Measurements from ENCODE around the gene ASXL2.

- TF ChIP-seq CTCF (IDR thresholded peaks at IDR 0.05; ENCODE audit: insufficient read depth, low read depth, low read length): no peak
- TF ChIP-seq EZH2 (IDR thresholded peaks at IDR 0.05; ENCODE audit: insufficient read depth, low read length): no peak
These were observed 80.4 kb downstream of the ASXL2 start for GRCh38 chr2:25797620-25798488.

Measured in astrocyte (in vitro differentiated cells and primary cell).